ENCODE data around the gene MXD3.
"Not testable (repeated sequence)": the region's sequence is repeated elsewhere in the genome, so short reads cannot be mapped to it uniquely, and the experiment has no call there.

MXD3 gene

GRCh38 chr5:177310757-177311391 lies 824 bp downstream of the MXD3 start:
- no peak for TF ChIP-seq CTCF (IDR thresholded peaks at IDR 0.05; ENCODE audit: insufficient read depth, missing control alignments)
- FAIRE-seq (no peak), DNase-seq (ENCODE audit: insufficient read length, low spot score) (no peak)

GRCh38 chr5:177310332-177310731 lies 1.4 kb downstream of the MXD3 start:
- DNase-seq (ENCODE audit: insufficient read length, low spot score) (no peak), FAIRE-seq (no peak)
- no peak for TF ChIP-seq CTCF (IDR thresholded peaks at IDR 0.05; ENCODE audit: insufficient read depth, missing control alignments)

GRCh38 chr5:177309351-177310191 lies 2.1 kb downstream of the MXD3 start:
- no peak for FAIRE-seq
- DNase-seq (ENCODE audit: insufficient read length, low spot score), result peak; percentile 59
- TF ChIP-seq CTCF (IDR thresholded peaks at IDR 0.05; ENCODE audit: insufficient read depth, missing control alignments), result peak; percentile 89

- DNase-seq (ENCODE audit: insufficient read length, low spot score) (no peak), FAIRE-seq (no peak)
- TF ChIP-seq CTCF (IDR thresholded peaks at IDR 0.05; ENCODE audit: insufficient read depth, missing control alignments), result no peak
These were observed 3.0 kb downstream of the MXD3 start for GRCh38 chr5:177308740-177309139.

GRCh38 chr5:177307544-177308363 lies 3.9 kb downstream of the MXD3 start:
- no peak for DNase-seq (ENCODE audit: insufficient read length, low spot score)
- FAIRE-seq, result no peak
- no peak for TF ChIP-seq CTCF (IDR thresholded peaks at IDR 0.05; ENCODE audit: insufficient read depth, missing control alignments)

GRCh38 chr5:177306674-177307543 lies 4.8 kb downstream of the MXD3 start:
- FAIRE-seq, result no peak
- no peak for TF ChIP-seq CTCF (IDR thresholded peaks at IDR 0.05; ENCODE audit: insufficient read depth, missing control alignments)
- no peak for DNase-seq (ENCODE audit: insufficient read length, low spot score)

GRCh38 chr5:177306103-177306640 lies 5.5 kb downstream of the MXD3 start:
- DNase-seq (ENCODE audit: insufficient read length, low spot score); FAIRE-seq: not testable (repeated sequence)
